Cardiac atrium fibroblast (primary cell): ENCODE results near the gene CST4. TPM values are rescaled to one million over a fixed set of nuclear protein-coding genes. Genes with fewer than 3 reads are reported as not detected.

ENCODE experiments used
- total RNA-seq: library from RNA; depleted of rRNA; stranded (reverse); fragments of >200 nt; gene quantifications from 2 replicates; pipeline ENCODE4 v1.2.3, GENCODE V29; 2015

Gene CST4, protein sequence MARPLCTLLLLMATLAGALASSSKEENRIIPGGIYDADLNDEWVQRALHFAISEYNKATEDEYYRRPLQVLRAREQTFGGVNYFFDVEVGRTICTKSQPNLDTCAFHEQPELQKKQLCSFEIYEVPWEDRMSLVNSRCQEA
- total RNA-seq = not detected in 2 replicates

DNA sequence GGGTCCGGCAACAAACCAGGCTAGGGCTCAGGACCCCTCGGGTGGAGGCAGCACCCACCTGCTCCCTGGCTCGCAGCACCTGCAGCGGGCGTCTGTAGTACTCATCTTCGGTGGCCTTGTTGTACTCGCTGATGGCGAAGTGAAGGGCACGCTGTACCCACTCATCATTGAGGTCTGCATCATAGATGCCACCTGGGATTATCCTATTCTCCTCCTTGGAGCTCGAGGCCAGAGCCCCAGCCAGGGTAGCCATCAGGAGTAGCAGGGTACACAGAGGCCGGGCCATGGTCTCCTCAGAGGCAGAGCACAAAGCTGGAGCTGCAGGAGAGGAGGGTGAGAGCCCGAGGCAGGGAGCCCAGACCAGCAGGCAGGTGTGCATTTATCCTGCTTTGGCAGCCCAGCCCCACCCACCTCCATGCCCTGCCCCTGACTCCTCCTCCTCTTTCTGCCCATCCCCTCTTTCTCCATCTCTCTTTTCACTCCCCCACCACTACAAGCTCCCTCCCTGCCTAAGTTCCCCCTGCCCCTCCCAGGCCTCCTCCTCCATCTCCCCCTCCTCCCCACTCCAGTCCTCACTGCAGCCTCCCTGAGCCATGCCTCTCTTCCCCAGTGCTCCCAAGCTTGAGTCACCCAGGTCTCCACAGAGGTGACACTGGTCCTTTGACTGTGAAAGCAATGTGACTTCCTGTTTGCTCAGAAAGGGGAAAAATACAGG, at the start of gene CST4:
Gene CST4, minus strand, starts transcription at position 355 of the 715 bp plus-strand sequence. Its CDS starts 69 bp downstream, at position 286.

DNA sequence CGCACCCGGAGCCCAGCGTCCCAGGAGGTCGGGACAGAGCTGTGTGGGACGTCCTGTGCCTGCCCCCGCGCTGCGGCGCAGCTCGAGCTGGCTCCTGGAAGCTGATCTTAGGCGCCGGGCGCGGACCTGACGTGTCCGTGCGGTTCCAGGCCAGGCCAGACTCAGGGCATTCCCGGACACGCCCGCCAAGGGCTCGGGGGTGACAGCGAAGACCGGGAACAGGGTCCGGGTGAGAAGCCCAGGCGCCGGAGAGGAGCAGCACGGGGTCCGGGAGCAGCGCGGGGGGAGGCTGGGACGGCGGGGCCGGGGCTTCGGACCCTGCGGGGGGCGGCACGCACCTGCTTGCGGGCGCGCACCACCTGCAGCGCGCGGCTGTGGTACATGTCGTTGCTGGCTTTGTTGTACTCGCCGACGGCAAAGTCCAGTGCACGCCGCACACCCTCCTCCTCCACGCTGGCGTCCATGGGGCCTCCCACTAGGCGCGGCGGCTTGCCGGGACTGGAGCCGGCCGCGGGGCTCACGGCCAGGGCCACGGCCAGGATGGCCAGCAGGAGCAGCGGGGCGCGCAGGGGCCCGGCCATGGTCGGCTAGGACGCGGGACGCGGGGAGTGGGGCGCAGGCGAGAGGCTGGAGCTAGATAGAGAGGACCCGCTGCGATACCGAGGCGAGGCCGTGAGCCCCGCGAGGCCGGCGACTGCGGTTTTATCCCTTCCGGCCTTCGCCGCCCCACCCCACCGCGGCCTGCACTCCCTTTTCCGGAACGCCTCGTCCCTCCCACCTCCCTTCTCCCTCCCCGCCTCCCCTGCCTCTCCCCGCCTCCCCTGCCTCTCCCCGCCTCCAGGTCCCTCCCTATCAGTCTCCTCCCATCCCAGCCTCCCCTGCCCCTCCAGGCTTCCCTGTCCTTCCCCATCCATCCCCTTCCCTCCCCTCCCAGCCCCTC, 51.3 kb downstream of the CST4 start, which contains the start of gene CST3:
Gene CST3, minus strand, starts transcription at position 674 of the 940 bp plus-strand sequence. Its CDS starts 93 bp downstream, at position 581.

Other genes with a start within 250 kb of the CST4 start
- gene CSTL1, start 249.4 kb downstream of the CST4 start, total RNA-seq = not detected in 2 replicates
- gene CST11, start 236.2 kb downstream of the CST4 start, total RNA-seq = not detected in 2 replicates
- not detected in 2 replicates for gene CST8, start 197.9 kb downstream of the CST4 start, total RNA-seq
- gene CST9L, start 120.6 kb downstream of the CST4 start, total RNA-seq = not detected in 2 replicates
- gene CST9, start 83.1 kb downstream of the CST4 start, total RNA-seq = not detected in 2 replicates
- gene CST3, start 51.1 kb downstream of the CST4 start, total RNA-seq = 815 and 985 TPM in 2 replicates
- not detected in 2 replicates for gene CST1, start 61.9 kb upstream of the CST4 start, total RNA-seq
- 0.16 TPM in 1 of 2 replicates, not detected in the other for gene CST2, start 137.7 kb upstream of the CST4 start, total RNA-seq
- not detected in 2 replicates for gene CST5, start 190.7 kb upstream of the CST4 start, total RNA-seq